Naive thymus-derived CD4-positive, alpha-beta T cell (primary cell): Measurements from ENCODE around the gene LINC01488. TPM values are rescaled to one million over a fixed set of nuclear protein-coding genes. Genes with fewer than 3 reads are reported as not detected.
A peak's percentile ranks its signal among the peaks of the same experiment; 100 is the strongest.

ENCODE experiments used
- ATAC-seq: fragments of 150-1000 bp; cut with Tn5 transposase; 2 replicates; pipeline ENCODE4 v1.10.0; 2021; ENCODE audit warnings: mild to moderate bottlenecking, moderate library complexity
- CTCF ChIA-PET: fragments of 350-600 bp; sonication (Branson Sonifier 250); formaldehyde crosslinking; loops from one replicate; lab custom pipeline; 2021; ENCODE audit warnings: antibody characterized with exemption; lab: Charles Lee
- POLR2A ChIA-PET: fragments of 350-600 bp; sonication (Branson Sonifier 250); formaldehyde crosslinking; loops from one replicate; lab custom pipeline; 2021; ENCODE audit warnings: antibody characterized with exemption, inconsistent platforms; lab: Charles Lee
- DNase-seq, 9 donors: peaks; one replicate each; pipeline versions ENCODE4 v3.0.0 to v3.0.0-alpha.2; 2020 to 2022; ENCODE audit warnings: mixed read lengths in 1 of 9
- H3K27ac ChIP-seq: one replicate; pipeline ENCODE4 v1.7.0; 2013; ENCODE audit warnings: mild to moderate bottlenecking, low read depth, low read length, moderate library complexity
- H3K27me3 ChIP-seq, 2 donors: one replicate each; pipeline ENCODE4 v1.7.0; 2013; ENCODE audit warnings: low read length in 2 of 2, mild to moderate bottlenecking in 2 of 2, moderate library complexity in 2 of 2; ENCODE audit not compliant: control insufficient read depth in 2 of 2, insufficient read depth in 2 of 2
- H3K36me3 ChIP-seq, 3 experiments: 1 replicate in 2 of 3; 2 replicates in 1 of 3; pipeline ENCODE4 v1.7.0; 2013; ENCODE audit warnings: low read length in 3 of 3, mild to moderate bottlenecking in 3 of 3, moderate library complexity in 1 of 3; ENCODE audit not compliant: insufficient read depth in 3 of 3, control insufficient read depth in 2 of 3
- H3K4me1 ChIP-seq, 2 donors: one replicate each; pipeline ENCODE4 v1.7.0; 2013; ENCODE audit warnings: low read length in 2 of 2, mild to moderate bottlenecking in 2 of 2, moderate library complexity in 1 of 2; ENCODE audit not compliant: control insufficient read depth in 2 of 2, insufficient read depth in 2 of 2
- H3K4me3 ChIP-seq: 2 replicates; pipeline ENCODE4 v1.7.0; 2013; ENCODE audit warnings: mild to moderate bottlenecking, low read length
- H3K9me3 ChIP-seq, 3 experiments: 1 replicate in 2 of 3; 2 replicates in 1 of 3; pipeline ENCODE4 v1.7.0; 2013; ENCODE audit warnings: low read length in 3 of 3; ENCODE audit not compliant: control insufficient read depth in 2 of 3
- H3K27ac Mint-ChIP-seq, 9 donors: one replicate each; pipeline ENCODE4 v1.8.0; 2020 to 2022; ENCODE audit warnings: mixed read lengths in 9 of 9, mild to moderate bottlenecking in 8 of 9, moderate library complexity in 5 of 9, inconsistent platforms in 2 of 9
- H3K27me3 Mint-ChIP-seq, 5 donors: one replicate each; pipeline ENCODE4 v1.8.0; 2021 to 2022; ENCODE audit warnings: mixed read lengths in 5 of 5, mild to moderate bottlenecking in 1 of 5
- H3K36me3 Mint-ChIP-seq, 5 donors: one replicate each; pipeline ENCODE4 v1.8.0; 2020 to 2022; ENCODE audit warnings: mixed read lengths in 5 of 5, mild to moderate bottlenecking in 3 of 5, inconsistent platforms in 1 of 5
- H3K4me1 Mint-ChIP-seq, 7 donors: one replicate each; pipeline ENCODE4 v1.8.0; 2020 to 2022; ENCODE audit warnings: mixed read lengths in 7 of 7, mild to moderate bottlenecking in 3 of 7, inconsistent platforms in 1 of 7
- H3K4me3 Mint-ChIP-seq, 10 donors: one replicate each; pipeline ENCODE4 v1.8.0; 2020 to 2022; ENCODE audit warnings: mild to moderate bottlenecking in 10 of 10, mixed read lengths in 10 of 10, moderate library complexity in 6 of 10, inconsistent platforms in 2 of 10
- H3K9me3 Mint-ChIP-seq, 11 donors: one replicate each; pipeline ENCODE4 v1.8.0; 2020 to 2022; ENCODE audit warnings: mixed read lengths in 11 of 11, mild to moderate bottlenecking in 4 of 11, inconsistent platforms in 1 of 11, moderate library complexity in 1 of 11
- intact Hi-C, 2 donors: fragments of 100-400 bp; cut with micrococcal nuclease; formaldehyde crosslinking; loops; one replicate each; pipeline ENCODE4 v1.15.1; 2023
- polyA plus RNA-seq, 2 donors: library from polyadenylated mRNA; unstranded; fragments of 300-500 nt; fragmentation: Illumina TruSeq; gene quantifications; one replicate each; pipeline ENCODE4 v1.2.3, GENCODE V29; 2021
- total RNA-seq, 6 experiments: library from RNA in 5 of 6; stranded (reverse) in 5 of 6; gene quantifications; 1 replicate in 5 of 6; 2 replicates in 1 of 6; pipeline ENCODE4 v1.2.3 and lab custom pipeline; 2021 to 2026

The LINC01488 gene
- total and polyA plus RNA-seq, 7 experiments from 2014 or later: not detected

GRCh38 chr11:69541501-69542313, 60.2 kb downstream of the LINC01488 start:
- H3K9me3 ChIP-seq: no peaks in the 10 kb centered on the region
- Mint-ChIP-seq H3K27me3 (peaks cover 3 to 26% (median 6%) of the 10 kb centered on the region in 5 donors), H3K36me3 (no peaks in the 10 kb centered on the region), H3K4me3 (no peak overlapping the region), H3K27ac (no peak overlapping the region), H3K4me1 (peaks cover 0 to 12% (median 7%) of the 10 kb centered on the region in 7 donors), H3K9me3 (peaks cover 0 to 2% (median 0%) of the 10 kb centered on the region in 11 donors)
- H3K27ac ChIP-seq: no peak overlapping the region
- no peaks in the 10 kb centered on the region for H3K4me1 ChIP-seq
- intact Hi-C loops: no loop called here
- DNase-seq (no peak), ATAC-seq (no peak)
- POLR2A ChIA-PET: no interaction called here
- H3K36me3 ChIP-seq: no peaks in the 10 kb centered on the region
- H3K4me3 ChIP-seq: no peak overlapping the region
- CTCF ChIA-PET: no interaction called here
- no peaks in the 10 kb centered on the region for H3K27me3 ChIP-seq

DNA sequence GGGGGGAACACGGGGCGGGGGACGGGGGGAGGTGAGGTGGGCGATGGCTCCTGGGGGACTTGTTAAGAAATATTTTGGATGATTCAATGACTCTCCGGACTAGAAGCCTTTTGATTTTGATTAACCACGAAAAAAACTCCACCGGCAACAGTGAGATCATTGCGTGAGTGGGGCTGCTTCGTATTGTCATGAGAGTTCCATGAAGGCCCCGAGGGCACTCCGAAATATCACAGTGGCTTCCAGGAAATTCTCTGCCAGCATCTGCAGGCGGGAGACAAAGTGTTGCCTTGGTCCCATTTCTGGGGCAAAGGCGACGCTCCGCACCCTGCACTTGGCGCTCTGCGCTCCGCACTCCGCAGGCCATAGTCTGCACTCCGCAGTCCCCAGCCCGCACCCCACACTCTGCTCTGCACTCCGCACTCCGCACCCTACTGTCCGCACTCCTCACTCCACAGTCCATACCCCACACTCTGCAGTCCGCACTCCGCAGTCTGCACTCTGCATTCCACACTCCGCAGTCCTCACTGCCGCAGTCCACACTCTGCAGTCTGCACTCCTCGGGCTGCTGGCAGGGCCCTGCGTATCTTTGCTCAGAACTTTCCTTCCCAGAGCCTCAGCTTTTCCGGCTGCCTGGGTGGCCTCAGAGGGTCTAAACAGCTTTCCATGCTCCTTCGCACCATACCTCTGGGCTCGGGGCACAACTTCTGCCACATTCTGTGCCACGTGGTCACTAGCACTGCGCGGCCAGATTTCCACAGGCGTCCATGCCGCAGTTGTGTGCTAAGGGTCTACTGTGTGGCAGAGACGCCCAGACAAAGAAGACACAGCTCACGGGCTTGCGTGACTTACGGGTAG, 61.1 kb downstream of the LINC01488 start:
- DNase-seq (no peak), ATAC-seq (peak; percentile 14)
- Histone ChIP-seq H3K36me3 (no peaks in the 10 kb centered on the region), H3K27me3 (no peaks in the 10 kb centered on the region), H3K4me3 (no peak overlapping the region), H3K4me1 (no peaks in the 10 kb centered on the region), H3K9me3 (no peaks in the 10 kb centered on the region), H3K27ac (no peak overlapping the region)
- intact Hi-C loops: no loop called here
- ChIA-PET POLR2A (no interaction called here), CTCF (no interaction called here)
- peaks cover 0 to 13% (median 9%) of the 10 kb centered on the region in 7 donors for H3K4me1 Mint-ChIP-seq
- H3K9me3 Mint-ChIP-seq: peaks cover 0 to 3% (median 0%) of the 10 kb centered on the region in 11 donors
- no peaks in the 10 kb centered on the region for H3K36me3 Mint-ChIP-seq
- peaks cover 4 to 26% (median 6%) of the 10 kb centered on the region in 5 donors for H3K27me3 Mint-ChIP-seq
- no peak overlapping the region for H3K4me3 Mint-ChIP-seq
- no peak overlapping the region for H3K27ac Mint-ChIP-seq

Other genes with a start within 250 kb of the LINC01488 start
- under 1 TPM in 2 of 5 experiments, not detected in 3; 0.20 to 0.32 TPM for gene MYEOV, start 187.5 kb upstream of the LINC01488 start, total RNA-seq
- gene MYEOV, start 187.5 kb upstream of the LINC01488 start, polyA plus RNA-seq: not detected
- 1 to 10 TPM in 2 of 5 experiments, under 1 TPM in 3; 0.35 to 4.0 (median 0.84) TPM for gene CCND1, start 159.5 kb downstream of the LINC01488 start, total RNA-seq
- gene CCND1, start 159.5 kb downstream of the LINC01488 start, polyA plus RNA-seq: 1 to 10 TPM in 1 of 2 donors, under 1 TPM in 1; 0.26 to 4.9 TPM
- gene LTO1, start 193.7 kb downstream of the LINC01488 start, total RNA-seq: 10 to 100 TPM; 32.8 to 75.6 (median 55.1) TPM
- 10 to 100 TPM; 19.1 to 21.3 TPM for gene LTO1, start 193.7 kb downstream of the LINC01488 start, polyA plus RNA-seq
- not detected for gene FGF19, start 222.4 kb downstream of the LINC01488 start, total RNA-seq
- gene FGF19, start 222.4 kb downstream of the LINC01488 start, polyA plus RNA-seq: not detected